Loucy (cell line): ENCODE data around the gene RHOH.

Experiments used
- H2AFZ ChIP-seq: fragments of 200-600 bp; sonication (generic); 2 replicates; pipeline ENCODE4 v1.6.0; 2016; ENCODE audit warnings: antibody characterized with exemption, mild to moderate bottlenecking, low read length, moderate library complexity
- H3F3A ChIP-seq: fragments of 200-600 bp; 2 replicates; pipeline ENCODE4 v1.6.0; 2016; ENCODE audit warnings: antibody characterized with exemption, low read depth, mild to moderate bottlenecking
- H3K27me3 ChIP-seq: fragments of 200-600 bp; sonication (generic); 2 replicates; pipeline ENCODE4 v1.6.1; 2014; ENCODE audit warnings: low read length, mild to moderate bottlenecking; ENCODE audit not compliant: insufficient read depth, poor library complexity, severe bottlenecking
- H3K36me3 ChIP-seq: fragments of 200-600 bp; sonication (generic); 2 replicates; pipeline ENCODE4 v1.6.1; 2016; ENCODE audit warnings: low read length; ENCODE audit not compliant: insufficient read depth
- H3K4me1 ChIP-seq: fragments of 200-600 bp; sonication (generic); 2 replicates; pipeline ENCODE4 v1.5.1; 2014; ENCODE audit warnings: low read length, mild to moderate bottlenecking; ENCODE audit not compliant: insufficient read depth, poor library complexity, severe bottlenecking
- H3K4me2 ChIP-seq: fragments of 200-600 bp; sonication (generic); 2 replicates; pipeline ENCODE4 v1.6.0; 2014; ENCODE audit warnings: antibody characterized with exemption, low read length, low read depth, mild to moderate bottlenecking; ENCODE audit not compliant: poor library complexity, severe bottlenecking
- H3K4me3 ChIP-seq: fragments of 200-600 bp; sonication (generic); 2 replicates; pipeline ENCODE4 v1.5.1; 2014; ENCODE audit warnings: low read length, mild to moderate bottlenecking, mixed read lengths; ENCODE audit not compliant: poor library complexity, severe bottlenecking
- H3K79me2 ChIP-seq: fragments of 200-600 bp; sonication (generic); 2 replicates; pipeline ENCODE4 v1.6.1; 2014; ENCODE audit warnings: low read length; ENCODE audit not compliant: insufficient read depth
- H3K9ac ChIP-seq: fragments of 200-600 bp; sonication (generic); 2 replicates; pipeline ENCODE4 v1.6.0; 2014; ENCODE audit warnings: mild to moderate bottlenecking, low read depth, low read length, moderate library complexity; ENCODE audit not compliant: poor library complexity, severe bottlenecking
- H3K9me2 ChIP-seq: fragments of 200-600 bp; sonication (generic); replicated peaks from 2 replicates; pipeline ENCODE4 v1.6.1; 2016; ENCODE audit warnings: low read depth, low read length, mixed read lengths
- H3K9me3 ChIP-seq: fragments of 200-600 bp; sonication (generic); 2 replicates; pipeline ENCODE4 v1.6.1; 2014; ENCODE audit warnings: mild to moderate bottlenecking, antibody characterized with exemption, low read length, low read depth; ENCODE audit not compliant: insufficient read depth
- H4K20me1 ChIP-seq: fragments of 200-600 bp; sonication (generic); 2 replicates; pipeline ENCODE4 v1.6.0; 2014; ENCODE audit warnings: antibody characterized with exemption, low read length, mild to moderate bottlenecking; ENCODE audit not compliant: insufficient read depth, poor library complexity, severe bottlenecking
- CTCF ChIP-seq: fragments of 200-600 bp; sonication (generic); conservative IDR thresholded peaks from 2 replicates; pipeline ENCODE4 v1.5.1; 2014; ENCODE audit warnings: mild to moderate bottlenecking, antibody characterized with exemption, low read length
- EZH2phosphoT487 ChIP-seq: fragments of 200-600 bp; IDR thresholded peaks from 2 replicates; pipeline ENCODE4 v1.6.1; 2018; ENCODE audit warnings: antibody characterized with exemption, mild to moderate bottlenecking, moderate library complexity, borderline replicate concordance

Gene RHOH

GRCh38 chr4:40269133-40269532 is 72.3 kb downstream of the RHOH start:
- H3K9me3 ChIP-seq, result no peaks in the 10 kb centered on the region
- no peaks in the 10 kb centered on the region for H3K79me2 ChIP-seq
- H3K4me3 ChIP-seq, result no peak overlapping the region
- no peaks in the 10 kb centered on the region for H4K20me1 ChIP-seq
- H2AFZ ChIP-seq, result no peak overlapping the region
- no peaks in the 10 kb centered on the region for H3F3A ChIP-seq
- no peak overlapping the region for H3K9ac ChIP-seq
- peaks cover 27% of the 10 kb centered on the region for H3K4me1 ChIP-seq
- TF ChIP-seq EZH2phosphoT487 (no peak), CTCF (no peak)
- no peaks in the 10 kb centered on the region for H3K27me3 ChIP-seq
- no peaks in the 10 kb centered on the region for H3K9me2 ChIP-seq
- H3K36me3 ChIP-seq, result no peaks in the 10 kb centered on the region
- H3K4me2 ChIP-seq, result no peak overlapping the region

GRCh38 chr4:40270609-40271008 is 73.8 kb downstream of the RHOH start:
- no peaks in the 10 kb centered on the region for H3K36me3 ChIP-seq
- H3K4me2 ChIP-seq, result no peak overlapping the region
- H3K79me2 ChIP-seq, result no peaks in the 10 kb centered on the region
- H3K9me3 ChIP-seq, result no peaks in the 10 kb centered on the region
- H3F3A ChIP-seq, result no peaks in the 10 kb centered on the region
- H3K9me2 ChIP-seq, result no peaks in the 10 kb centered on the region
- H3K4me1 ChIP-seq, result peaks cover 28% of the 10 kb centered on the region
- no peak overlapping the region for H3K4me3 ChIP-seq
- H2AFZ ChIP-seq, result no peak overlapping the region
- no peak for TF ChIP-seq EZH2phosphoT487
- TF ChIP-seq CTCF, result no peak
- no peak overlapping the region for H3K9ac ChIP-seq
- H3K27me3 ChIP-seq, result no peaks in the 10 kb centered on the region
- H4K20me1 ChIP-seq, result no peaks in the 10 kb centered on the region

GRCh38 chr4:40275065-40275730 is 78.4 kb downstream of the RHOH start:
- Histone ChIP-seq H3K4me3 (no peak overlapping the region), H3K9me2 (no peaks in the 10 kb centered on the region), H3K9ac (no peak overlapping the region), H4K20me1 (no peaks in the 10 kb centered on the region), H2AFZ (peak overlapping the region; percentile 32; the same call in 1 of the 2 replicates), H3K4me1 (peaks cover 13% of the 10 kb centered on the region), H3F3A (no peaks in the 10 kb centered on the region), H3K79me2 (no peaks in the 10 kb centered on the region), H3K9me3 (no peaks in the 10 kb centered on the region), H3K36me3 (no peaks in the 10 kb centered on the region), H3K4me2 (peak overlapping the region; percentile 15), H3K27me3 (no peaks in the 10 kb centered on the region)
- TF ChIP-seq CTCF (no peak), EZH2phosphoT487 (no peak)
